HEK293 (cell line): ENCODE data around the gene HOXA4.

Experiments used
- GLIS1 ChIP-seq: fragments of 450-650 bp; formaldehyde crosslinking; IDR thresholded peaks from 2 replicates; pipeline ENCODE4 v1.5.1; 2016; ENCODE audit warnings: missing biosample characterization, missing genetic modification characterization
- OSR2 ChIP-seq: fragments of 450-650 bp; formaldehyde crosslinking; IDR thresholded peaks from 2 replicates; pipeline ENCODE4 v1.5.1; 2016; ENCODE audit warnings: missing biosample characterization, missing genetic modification characterization
- SCRT1 ChIP-seq: fragments of 450-650 bp; formaldehyde crosslinking; IDR thresholded peaks from 2 replicates; pipeline ENCODE4 v1.5.1; 2016; ENCODE audit warnings: missing biosample characterization, missing genetic modification characterization, borderline replicate concordance
- WT1 ChIP-seq: fragments of 450-650 bp; formaldehyde crosslinking; IDR thresholded peaks from 2 replicates; pipeline ENCODE4 v1.5.1; 2016; ENCODE audit warnings: missing biosample characterization, missing genetic modification characterization
- ZBTB17 ChIP-seq: fragments of 450-650 bp; formaldehyde crosslinking; IDR thresholded peaks from 2 replicates; pipeline ENCODE4 v1.5.1; 2016; ENCODE audit warnings: missing biosample characterization, missing genetic modification characterization
- ZIC2 ChIP-seq: fragments of 450-650 bp; formaldehyde crosslinking; IDR thresholded peaks from 2 replicates; pipeline ENCODE4 v1.5.1; 2016; ENCODE audit warnings: missing biosample characterization, missing genetic modification characterization
- ZNF121 ChIP-seq: fragments of 450-650 bp; formaldehyde crosslinking; IDR thresholded peaks from 2 replicates; pipeline ENCODE4 v1.5.1; 2016; ENCODE audit warnings: missing biosample characterization, missing genetic modification characterization
- ZNF140 ChIP-seq: fragments of 450-650 bp; formaldehyde crosslinking; IDR thresholded peaks from 2 replicates; pipeline ENCODE4 v1.5.1; 2016; ENCODE audit warnings: missing biosample characterization, missing genetic modification characterization
- ZNF23 ChIP-seq: fragments of 450-650 bp; formaldehyde crosslinking; IDR thresholded peaks from 2 replicates; pipeline ENCODE4 v1.5.1; 2016; ENCODE audit warnings: missing biosample characterization, missing genetic modification characterization, borderline replicate concordance
- ZNF37A ChIP-seq: fragments of 450-650 bp; IDR thresholded peaks from 2 replicates; pipeline ENCODE4 v1.5.1; 2018; ENCODE audit warnings: missing biosample characterization, missing genetic modification characterization
- ZNF510 ChIP-seq: fragments of 450-650 bp; formaldehyde crosslinking; IDR thresholded peaks from 2 replicates; pipeline ENCODE4 v1.5.1; 2018; ENCODE audit warnings: mild to moderate bottlenecking, missing genetic modification characterization, missing biosample characterization; ENCODE audit not compliant: insufficient replicate concordance
- ZNF514 ChIP-seq: fragments of 450-650 bp; formaldehyde crosslinking; IDR thresholded peaks from 2 replicates; pipeline ENCODE4 v1.5.1; 2016; ENCODE audit warnings: missing biosample characterization, missing genetic modification characterization
- ZNF701 ChIP-seq: fragments of 450-650 bp; formaldehyde crosslinking; IDR thresholded peaks from 2 replicates; pipeline ENCODE4 v1.5.1; 2016; ENCODE audit warnings: missing biosample characterization, missing genetic modification characterization
- ZNF837 ChIP-seq: fragments of 450-650 bp; formaldehyde crosslinking; IDR thresholded peaks from 2 replicates; pipeline ENCODE4 v1.5.1; 2016; ENCODE audit warnings: missing biosample characterization, missing genetic modification characterization
- TF ChIP-seq, protein P1 (sequence below): fragments of 450-650 bp; formaldehyde crosslinking; IDR thresholded peaks from 2 replicates; pipeline ENCODE4 v1.5.1; 2016; ENCODE audit warnings: missing biosample characterization, missing genetic modification characterization, low read depth
- TF ChIP-seq, protein P2 (sequence below): fragments of 450-650 bp; formaldehyde crosslinking; IDR thresholded peaks from 2 replicates; pipeline ENCODE4 v1.5.1; 2016; ENCODE audit warnings: missing biosample characterization, missing genetic modification characterization
- TF ChIP-seq, protein P3 (sequence below): fragments of 450-650 bp; formaldehyde crosslinking; IDR thresholded peaks from 2 replicates; pipeline ENCODE4 v1.5.1; 2016; ENCODE audit warnings: missing biosample characterization, missing genetic modification characterization, borderline replicate concordance
- TF ChIP-seq, protein P4 (sequence below): fragments of 450-650 bp; formaldehyde crosslinking; IDR thresholded peaks from 2 replicates; pipeline ENCODE4 v1.5.1; 2016; ENCODE audit warnings: missing biosample characterization, missing genetic modification characterization
- TF ChIP-seq, protein P5 (sequence below): fragments of 450-650 bp; formaldehyde crosslinking; IDR thresholded peaks from 2 replicates; pipeline ENCODE4 v1.5.1; 2016; ENCODE audit warnings: missing biosample characterization, missing genetic modification characterization, borderline replicate concordance
- TF ChIP-seq, protein P6 (sequence below): fragments of 450-650 bp; formaldehyde crosslinking; IDR thresholded peaks from 2 replicates; pipeline ENCODE4 v1.5.1; 2016; ENCODE audit warnings: missing biosample characterization, missing genetic modification characterization
- TF ChIP-seq, protein P7 (sequence below): sonication (generic); formaldehyde crosslinking; IDR thresholded peaks from 2 replicates; pipeline ENCODE4 v1.8.1; 2022; ENCODE audit warnings: mild to moderate bottlenecking, moderate library complexity, missing genetic modification reagents
- TF ChIP-seq, protein P8 (sequence below): fragments of 450-650 bp; formaldehyde crosslinking; IDR thresholded peaks from 2 replicates; pipeline ENCODE4 v1.5.1; 2016; ENCODE audit warnings: missing biosample characterization, missing genetic modification characterization

The HOXA4 gene

DNA sequence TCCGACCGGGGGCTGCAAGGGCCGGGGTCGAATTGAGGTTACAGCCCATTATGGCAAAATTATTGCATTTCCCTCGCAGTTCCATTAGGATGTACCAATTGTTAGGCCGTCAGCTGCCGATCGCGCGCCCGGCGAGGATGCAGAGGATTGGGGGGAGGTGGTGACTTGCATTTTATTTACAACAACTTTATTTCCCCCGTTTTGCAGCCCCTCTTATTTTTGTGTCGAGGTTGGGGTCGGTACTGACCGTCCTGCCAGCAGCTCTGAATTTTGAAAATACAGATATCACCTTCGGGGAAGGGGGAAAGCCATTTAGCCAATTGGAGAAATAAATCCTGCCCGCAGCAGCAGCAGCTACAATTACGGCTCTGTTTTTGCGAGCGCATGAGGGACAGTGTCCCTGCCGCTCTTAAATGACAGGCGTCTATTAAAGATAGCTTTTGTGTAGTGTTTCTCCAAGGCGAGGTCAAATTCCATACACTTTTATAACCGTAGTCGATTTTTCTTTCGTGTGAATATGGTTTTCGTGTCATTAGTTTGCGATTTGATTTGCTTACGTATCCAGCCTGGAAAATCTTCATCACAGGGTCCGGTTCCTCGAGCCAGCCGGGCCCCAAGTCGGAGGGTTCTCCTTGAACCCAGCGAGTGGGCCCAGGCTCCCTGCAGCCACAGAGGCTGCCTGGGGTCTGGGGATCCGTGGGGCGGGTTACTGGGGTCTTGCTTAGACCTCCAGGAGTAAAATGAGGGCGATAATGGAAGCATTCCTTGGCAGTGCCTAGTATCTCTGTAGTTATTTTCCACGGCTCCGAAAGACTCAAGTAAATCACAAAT lies 13.6 kb upstream of the HOXA4 start (continued):
- TF ChIP-seq, protein P1, sequence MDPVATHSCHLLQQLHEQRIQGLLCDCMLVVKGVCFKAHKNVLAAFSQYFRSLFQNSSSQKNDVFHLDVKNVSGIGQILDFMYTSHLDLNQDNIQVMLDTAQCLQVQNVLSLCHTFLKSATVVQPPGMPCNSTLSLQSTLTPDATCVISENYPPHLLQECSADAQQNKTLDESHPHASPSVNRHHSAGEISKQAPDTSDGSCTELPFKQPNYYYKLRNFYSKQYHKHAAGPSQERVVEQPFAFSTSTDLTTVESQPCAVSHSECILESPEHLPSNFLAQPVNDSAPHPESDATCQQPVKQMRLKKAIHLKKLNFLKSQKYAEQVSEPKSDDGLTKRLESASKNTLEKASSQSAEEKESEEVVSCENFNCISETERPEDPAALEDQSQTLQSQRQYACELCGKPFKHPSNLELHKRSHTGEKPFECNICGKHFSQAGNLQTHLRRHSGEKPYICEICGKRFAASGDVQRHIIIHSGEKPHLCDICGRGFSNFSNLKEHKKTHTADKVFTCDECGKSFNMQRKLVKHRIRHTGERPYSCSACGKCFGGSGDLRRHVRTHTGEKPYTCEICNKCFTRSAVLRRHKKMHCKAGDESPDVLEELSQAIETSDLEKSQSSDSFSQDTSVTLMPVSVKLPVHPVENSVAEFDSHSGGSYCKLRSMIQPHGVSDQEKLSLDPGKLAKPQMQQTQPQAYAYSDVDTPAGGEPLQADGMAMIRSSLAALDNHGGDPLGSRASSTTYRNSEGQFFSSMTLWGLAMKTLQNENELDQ: no peak
- TF ChIP-seq WT1 (tag by site-specific recombination) (peak; percentile 52), ZNF37A (tag by site-specific recombination) (no peak), GLIS1 (tag by site-specific recombination) (peak; percentile 3; the same call in 1 of the 2 replicates), ZNF837 (tag by site-specific recombination) (no peak), ZNF121 (tag by site-specific recombination) (no peak), SCRT1 (tag by site-specific recombination) (no peak), OSR2 (tag by site-specific recombination) (peak; percentile 74), ZIC2 (tag by site-specific recombination) (0 out of 2 replicates have a peak, but pooled peaks have one; percentile 19), ZNF140 (tag by site-specific recombination) (no peak), ZNF510 (tag by site-specific recombination) (no peak), ZBTB17 (tag by site-specific recombination) (peak; percentile 57), ZNF701 (tag by site-specific recombination) (no peak), ZNF514 (tag by site-specific recombination) (no peak), ZNF23 (no peak)
- TF ChIP-seq, protein P2, sequence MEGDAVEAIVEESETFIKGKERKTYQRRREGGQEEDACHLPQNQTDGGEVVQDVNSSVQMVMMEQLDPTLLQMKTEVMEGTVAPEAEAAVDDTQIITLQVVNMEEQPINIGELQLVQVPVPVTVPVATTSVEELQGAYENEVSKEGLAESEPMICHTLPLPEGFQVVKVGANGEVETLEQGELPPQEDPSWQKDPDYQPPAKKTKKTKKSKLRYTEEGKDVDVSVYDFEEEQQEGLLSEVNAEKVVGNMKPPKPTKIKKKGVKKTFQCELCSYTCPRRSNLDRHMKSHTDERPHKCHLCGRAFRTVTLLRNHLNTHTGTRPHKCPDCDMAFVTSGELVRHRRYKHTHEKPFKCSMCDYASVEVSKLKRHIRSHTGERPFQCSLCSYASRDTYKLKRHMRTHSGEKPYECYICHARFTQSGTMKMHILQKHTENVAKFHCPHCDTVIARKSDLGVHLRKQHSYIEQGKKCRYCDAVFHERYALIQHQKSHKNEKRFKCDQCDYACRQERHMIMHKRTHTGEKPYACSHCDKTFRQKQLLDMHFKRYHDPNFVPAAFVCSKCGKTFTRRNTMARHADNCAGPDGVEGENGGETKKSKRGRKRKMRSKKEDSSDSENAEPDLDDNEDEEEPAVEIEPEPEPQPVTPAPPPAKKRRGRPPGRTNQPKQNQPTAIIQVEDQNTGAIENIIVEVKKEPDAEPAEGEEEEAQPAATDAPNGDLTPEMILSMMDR: no peak
- TF ChIP-seq, protein P3, sequence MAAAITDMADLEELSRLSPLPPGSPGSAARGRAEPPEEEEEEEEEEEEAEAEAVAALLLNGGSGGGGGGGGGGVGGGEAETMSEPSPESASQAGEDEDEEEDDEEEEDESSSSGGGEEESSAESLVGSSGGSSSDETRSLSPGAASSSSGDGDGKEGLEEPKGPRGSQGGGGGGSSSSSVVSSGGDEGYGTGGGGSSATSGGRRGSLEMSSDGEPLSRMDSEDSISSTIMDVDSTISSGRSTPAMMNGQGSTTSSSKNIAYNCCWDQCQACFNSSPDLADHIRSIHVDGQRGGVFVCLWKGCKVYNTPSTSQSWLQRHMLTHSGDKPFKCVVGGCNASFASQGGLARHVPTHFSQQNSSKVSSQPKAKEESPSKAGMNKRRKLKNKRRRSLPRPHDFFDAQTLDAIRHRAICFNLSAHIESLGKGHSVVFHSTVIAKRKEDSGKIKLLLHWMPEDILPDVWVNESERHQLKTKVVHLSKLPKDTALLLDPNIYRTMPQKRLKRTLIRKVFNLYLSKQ (tag by site-specific recombination): no peak
- TF ChIP-seq, protein P4, sequence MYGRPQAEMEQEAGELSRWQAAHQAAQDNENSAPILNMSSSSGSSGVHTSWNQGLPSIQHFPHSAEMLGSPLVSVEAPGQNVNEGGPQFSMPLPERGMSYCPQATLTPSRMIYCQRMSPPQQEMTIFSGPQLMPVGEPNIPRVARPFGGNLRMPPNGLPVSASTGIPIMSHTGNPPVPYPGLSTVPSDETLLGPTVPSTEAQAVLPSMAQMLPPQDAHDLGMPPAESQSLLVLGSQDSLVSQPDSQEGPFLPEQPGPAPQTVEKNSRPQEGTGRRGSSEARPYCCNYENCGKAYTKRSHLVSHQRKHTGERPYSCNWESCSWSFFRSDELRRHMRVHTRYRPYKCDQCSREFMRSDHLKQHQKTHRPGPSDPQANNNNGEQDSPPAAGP: no peak
- TF ChIP-seq, protein P5, sequence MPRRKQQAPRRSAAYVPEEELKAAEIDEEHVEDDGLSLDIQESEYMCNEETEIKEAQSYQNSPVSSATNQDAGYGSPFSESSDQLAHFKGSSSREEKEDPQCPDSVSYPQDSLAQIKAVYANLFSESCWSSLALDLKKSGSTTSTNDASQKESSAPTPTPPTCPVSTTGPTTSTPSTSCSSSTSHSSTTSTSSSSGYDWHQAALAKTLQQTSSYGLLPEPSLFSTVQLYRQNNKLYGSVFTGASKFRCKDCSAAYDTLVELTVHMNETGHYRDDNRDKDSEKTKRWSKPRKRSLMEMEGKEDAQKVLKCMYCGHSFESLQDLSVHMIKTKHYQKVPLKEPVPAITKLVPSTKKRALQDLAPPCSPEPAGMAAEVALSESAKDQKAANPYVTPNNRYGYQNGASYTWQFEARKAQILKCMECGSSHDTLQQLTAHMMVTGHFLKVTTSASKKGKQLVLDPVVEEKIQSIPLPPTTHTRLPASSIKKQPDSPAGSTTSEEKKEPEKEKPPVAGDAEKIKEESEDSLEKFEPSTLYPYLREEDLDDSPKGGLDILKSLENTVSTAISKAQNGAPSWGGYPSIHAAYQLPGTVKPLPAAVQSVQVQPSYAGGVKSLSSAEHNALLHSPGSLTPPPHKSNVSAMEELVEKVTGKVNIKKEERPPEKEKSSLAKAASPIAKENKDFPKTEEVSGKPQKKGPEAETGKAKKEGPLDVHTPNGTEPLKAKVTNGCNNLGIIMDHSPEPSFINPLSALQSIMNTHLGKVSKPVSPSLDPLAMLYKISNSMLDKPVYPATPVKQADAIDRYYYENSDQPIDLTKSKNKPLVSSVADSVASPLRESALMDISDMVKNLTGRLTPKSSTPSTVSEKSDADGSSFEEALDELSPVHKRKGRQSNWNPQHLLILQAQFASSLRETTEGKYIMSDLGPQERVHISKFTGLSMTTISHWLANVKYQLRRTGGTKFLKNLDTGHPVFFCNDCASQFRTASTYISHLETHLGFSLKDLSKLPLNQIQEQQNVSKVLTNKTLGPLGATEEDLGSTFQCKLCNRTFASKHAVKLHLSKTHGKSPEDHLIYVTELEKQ: peak; percentile 88
- TF ChIP-seq, protein P6, sequence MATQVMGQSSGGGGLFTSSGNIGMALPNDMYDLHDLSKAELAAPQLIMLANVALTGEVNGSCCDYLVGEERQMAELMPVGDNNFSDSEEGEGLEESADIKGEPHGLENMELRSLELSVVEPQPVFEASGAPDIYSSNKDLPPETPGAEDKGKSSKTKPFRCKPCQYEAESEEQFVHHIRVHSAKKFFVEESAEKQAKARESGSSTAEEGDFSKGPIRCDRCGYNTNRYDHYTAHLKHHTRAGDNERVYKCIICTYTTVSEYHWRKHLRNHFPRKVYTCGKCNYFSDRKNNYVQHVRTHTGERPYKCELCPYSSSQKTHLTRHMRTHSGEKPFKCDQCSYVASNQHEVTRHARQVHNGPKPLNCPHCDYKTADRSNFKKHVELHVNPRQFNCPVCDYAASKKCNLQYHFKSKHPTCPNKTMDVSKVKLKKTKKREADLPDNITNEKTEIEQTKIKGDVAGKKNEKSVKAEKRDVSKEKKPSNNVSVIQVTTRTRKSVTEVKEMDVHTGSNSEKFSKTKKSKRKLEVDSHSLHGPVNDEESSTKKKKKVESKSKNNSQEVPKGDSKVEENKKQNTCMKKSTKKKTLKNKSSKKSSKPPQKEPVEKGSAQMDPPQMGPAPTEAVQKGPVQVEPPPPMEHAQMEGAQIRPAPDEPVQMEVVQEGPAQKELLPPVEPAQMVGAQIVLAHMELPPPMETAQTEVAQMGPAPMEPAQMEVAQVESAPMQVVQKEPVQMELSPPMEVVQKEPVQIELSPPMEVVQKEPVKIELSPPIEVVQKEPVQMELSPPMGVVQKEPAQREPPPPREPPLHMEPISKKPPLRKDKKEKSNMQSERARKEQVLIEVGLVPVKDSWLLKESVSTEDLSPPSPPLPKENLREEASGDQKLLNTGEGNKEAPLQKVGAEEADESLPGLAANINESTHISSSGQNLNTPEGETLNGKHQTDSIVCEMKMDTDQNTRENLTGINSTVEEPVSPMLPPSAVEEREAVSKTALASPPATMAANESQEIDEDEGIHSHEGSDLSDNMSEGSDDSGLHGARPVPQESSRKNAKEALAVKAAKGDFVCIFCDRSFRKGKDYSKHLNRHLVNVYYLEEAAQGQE: no peak
- TF ChIP-seq, protein P7, sequence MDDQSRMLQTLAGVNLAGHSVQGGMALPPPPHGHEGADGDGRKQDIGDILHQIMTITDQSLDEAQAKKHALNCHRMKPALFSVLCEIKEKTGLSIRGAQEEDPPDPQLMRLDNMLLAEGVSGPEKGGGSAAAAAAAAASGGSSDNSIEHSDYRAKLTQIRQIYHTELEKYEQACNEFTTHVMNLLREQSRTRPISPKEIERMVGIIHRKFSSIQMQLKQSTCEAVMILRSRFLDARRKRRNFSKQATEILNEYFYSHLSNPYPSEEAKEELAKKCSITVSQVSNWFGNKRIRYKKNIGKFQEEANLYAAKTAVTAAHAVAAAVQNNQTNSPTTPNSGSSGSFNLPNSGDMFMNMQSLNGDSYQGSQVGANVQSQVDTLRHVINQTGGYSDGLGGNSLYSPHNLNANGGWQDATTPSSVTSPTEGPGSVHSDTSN (CRISPR knock-in tag): no peak
- TF ChIP-seq, protein P8, sequence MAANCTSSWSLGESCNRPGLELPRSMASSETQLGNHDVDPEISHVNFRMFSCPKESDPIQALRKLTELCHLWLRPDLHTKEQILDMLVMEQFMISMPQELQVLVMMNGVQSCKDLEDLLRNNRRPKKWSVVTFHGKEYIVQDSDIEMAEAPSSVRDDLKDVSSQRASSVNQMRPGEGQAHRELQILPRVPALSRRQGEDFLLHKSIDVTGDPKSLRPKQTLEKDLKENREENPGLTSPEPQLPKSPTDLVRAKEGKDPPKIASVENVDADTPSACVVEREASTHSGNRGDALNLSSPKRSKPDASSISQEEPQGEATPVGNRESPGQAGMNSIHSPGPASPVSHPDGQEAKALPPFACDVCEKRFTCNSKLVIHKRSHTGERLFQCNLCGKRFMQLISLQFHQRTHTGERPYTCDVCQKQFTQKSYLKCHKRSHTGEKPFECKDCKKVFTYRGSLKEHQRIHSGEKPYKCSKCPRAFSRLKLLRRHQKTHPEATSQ (tag by site-specific recombination): no peak
